ENCODE data around the gene EEF1G. TPM values are rescaled to one million over a fixed set of nuclear protein-coding genes. Genes with fewer than 3 reads are reported as not detected.

The EEF1G gene
- total and polyA plus RNA-seq, 9 of the 15 experiments (the other 6 are each of a cell fraction or from before 2014, with no cell fraction given): 985 to 2,349 (median 2,035) TPM

- TF ChIP-seq ZNF318 (IDR thresholded peaks at IDR 0.05; ENCODE audit: borderline replicate concordance in 1 of 2, low read depth in 1 of 2) (0 out of 4 replicates have a peak, but pooled peaks of 1 of the 2 experiments have one; percentile 28), CHD1 (IDR thresholded peaks at IDR 0.05; ENCODE audit: low read length) (no peak), E2F1 (CRISPR knock-in tag; IDR thresholded peaks at IDR 0.05) (no peak), ADNP (tag; IDR thresholded peaks at IDR 0.05) (no peak), ZBTB1 (CRISPR knock-in tag; IDR thresholded peaks at IDR 0.05; ENCODE audit: borderline replicate concordance, low read depth) (no peak), HDAC2 (IDR thresholded peaks at IDR 0.05) (peak; percentile 80), TAF7 (tag; IDR thresholded peaks at IDR 0.05) (no peak), CC2D1A (IDR thresholded peaks at IDR 0.05) (0 out of 2 replicates have a peak, but pooled peaks have one; percentile 10), SAFB2 (IDR thresholded peaks at IDR 0.05; ENCODE audit: borderline replicate concordance, low read depth, low read length, severe bottlenecking) (no peak), HDAC6 (IDR thresholded peaks at IDR 0.05; ENCODE audit: low read depth, low read length) (no peak), IRF2 (CRISPR knock-in tag; IDR thresholded peaks at IDR 0.05) (no peak)
- TF ChIP-seq, protein P1, sequence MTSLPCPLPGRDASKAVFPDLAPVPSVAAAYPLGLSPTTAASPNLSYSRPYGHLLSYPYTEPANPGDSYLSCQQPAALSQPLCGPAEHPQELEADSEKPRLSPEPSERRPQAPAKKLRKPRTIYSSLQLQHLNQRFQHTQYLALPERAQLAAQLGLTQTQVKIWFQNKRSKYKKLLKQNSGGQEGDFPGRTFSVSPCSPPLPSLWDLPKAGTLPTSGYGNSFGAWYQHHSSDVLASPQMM (CRISPR knock-in tag; IDR thresholded peaks at IDR 0.05): no peak
Observed at GRCh38 chr11:62599069-62599696, 25.5 kb upstream of the EEF1G start (continued).

All from K562 (cell line).